Mononuclear cell (primary cell): ENCODE results near the gene CECR2. TPM values are rescaled to one million over a fixed set of nuclear protein-coding genes. Genes with fewer than 3 reads are reported as not detected.

Experiments used
- H3K27me3 ChIP-seq: 2 replicates; pipeline ENCODE4 v1.6.0; 2011; ENCODE audit warnings: low read length, control low read depth; ENCODE audit not compliant: insufficient read depth
- H3K4me1 ChIP-seq: 2 replicates; pipeline ENCODE4 v1.5.1; 2011; ENCODE audit warnings: mild to moderate bottlenecking, low read length, control low read depth; ENCODE audit not compliant: insufficient read depth
- H3K4me3 ChIP-seq: 2 replicates; pipeline ENCODE4 v1.5.1; 2011; ENCODE audit warnings: mild to moderate bottlenecking, low read length, moderate library complexity
- H3K9me3 ChIP-seq: 2 replicates; pipeline ENCODE4 v1.5.1; 2011; ENCODE audit warnings: low read depth, mild to moderate bottlenecking, control low read depth, low read length
- total RNA-seq: library from RNA; depleted of rRNA; stranded (reverse); fragments of >200 nt; gene quantifications from one replicate; pipeline ENCODE4 v1.2.3, GENCODE V29; 2012

The CECR2 gene
- total RNA-seq, 1 donor = 0.10 TPM

- H3K4me3 ChIP-seq = no peak overlapping the region
Measured at GRCh38 chr22:17588606-17589005, 219.3 kb downstream of the CECR2 start.

DNA sequence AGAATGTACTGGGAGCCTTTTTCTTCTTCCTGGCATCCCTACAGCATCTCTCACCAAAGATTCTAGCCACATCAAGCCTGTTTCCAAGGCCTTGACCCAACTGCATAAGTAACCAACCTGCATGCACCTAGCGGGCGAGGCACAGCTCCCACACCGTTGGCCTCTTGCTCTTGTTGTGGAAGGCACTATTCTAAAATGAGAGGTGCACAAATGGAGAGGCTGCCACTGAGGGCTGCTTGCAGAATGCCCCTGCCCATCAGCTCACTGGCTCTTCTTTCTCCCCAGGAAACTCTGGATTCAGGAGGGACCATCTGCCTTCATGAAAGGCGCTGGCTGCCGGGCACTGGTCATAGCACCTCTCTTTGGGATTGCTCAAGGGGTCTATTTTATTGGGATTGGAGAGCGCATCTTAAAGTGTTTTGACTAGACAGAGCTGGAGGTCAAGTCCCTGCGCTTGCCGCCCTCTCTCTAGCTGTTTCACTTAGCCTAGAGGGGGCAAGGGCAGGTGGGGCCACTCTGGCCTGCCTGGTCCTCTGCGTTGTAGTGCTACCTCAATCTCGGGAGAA, 220.6 kb downstream of the CECR2 start:
- Histone ChIP-seq H3K4me1 (no peaks in the 10 kb centered on the region), H3K4me3 (no peak overlapping the region), H3K27me3 (no peaks in the 10 kb centered on the region), H3K9me3 (no peaks in the 10 kb centered on the region)

More at GRCh38 chr22:17588606-17589005, 219.3 kb downstream of the CECR2 start:
- Histone ChIP-seq H3K27me3 (no peaks in the 10 kb centered on the region), H3K9me3 (no peaks in the 10 kb centered on the region), H3K4me1 (no peaks in the 10 kb centered on the region)

GRCh38 chr22:17590586-17590985, 221.3 kb downstream of the CECR2 start:
- Histone ChIP-seq H3K27me3 (no peaks in the 10 kb centered on the region), H3K4me1 (no peaks in the 10 kb centered on the region), H3K9me3 (no peaks in the 10 kb centered on the region), H3K4me3 (no peak overlapping the region)

DNA sequence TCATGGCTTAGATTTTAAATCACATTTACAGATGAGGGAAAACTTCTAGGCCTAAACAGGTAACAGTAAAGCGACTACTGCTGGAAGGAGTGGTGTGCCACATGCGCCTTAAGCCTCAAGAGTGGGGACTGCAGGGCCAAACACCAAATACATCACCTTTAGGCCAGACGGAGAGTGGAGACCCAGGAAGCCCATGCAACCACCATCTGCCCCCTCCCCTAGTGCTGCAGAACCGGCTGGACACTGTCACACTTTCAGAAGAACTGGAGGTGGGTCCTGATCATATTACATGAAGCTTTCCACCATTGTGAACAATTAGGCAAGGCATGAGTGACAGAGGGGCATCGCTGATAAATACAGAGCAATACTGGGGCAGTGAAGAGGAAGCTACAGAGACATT, 222.9 kb downstream of the CECR2 start:
- Histone ChIP-seq H3K4me1 (no peaks in the 10 kb centered on the region), H3K4me3 (no peak overlapping the region), H3K27me3 (no peaks in the 10 kb centered on the region), H3K9me3 (no peaks in the 10 kb centered on the region)

DNA sequence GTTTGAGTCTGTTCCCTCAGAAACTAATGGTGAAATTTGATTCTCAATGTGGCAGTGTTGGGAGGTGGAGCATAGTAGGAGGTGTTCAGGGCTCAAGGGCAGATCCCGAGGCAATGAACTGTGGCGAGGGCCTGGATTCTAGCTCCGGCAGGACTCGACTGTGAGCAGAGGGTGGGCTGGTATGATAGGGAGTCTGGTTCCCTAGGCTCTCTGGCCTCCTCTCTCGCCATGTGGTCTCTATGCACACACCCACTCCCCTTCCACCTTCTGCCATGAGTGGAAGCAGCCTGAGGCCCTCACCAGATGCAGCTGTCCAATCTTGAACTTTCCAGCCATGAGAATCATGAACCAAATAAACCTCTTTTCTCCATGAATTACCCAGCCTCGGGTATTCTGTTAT, 227.0 kb downstream of the CECR2 start:
- H3K27me3 ChIP-seq = no peaks in the 10 kb centered on the region
- H3K9me3 ChIP-seq = no peaks in the 10 kb centered on the region
- no peaks in the 10 kb centered on the region for H3K4me1 ChIP-seq
- no peak overlapping the region for H3K4me3 ChIP-seq

- Histone ChIP-seq H3K4me3 (no peak overlapping the region), H3K9me3 (no peaks in the 10 kb centered on the region), H3K4me1 (no peaks in the 10 kb centered on the region), H3K27me3 (no peaks in the 10 kb centered on the region)
Measured at GRCh38 chr22:17597217-17597616, 228.0 kb downstream of the CECR2 start.

- Histone ChIP-seq H3K4me3 (no peak overlapping the region), H3K9me3 (no peaks in the 10 kb centered on the region), H3K4me1 (no peaks in the 10 kb centered on the region), H3K27me3 (no peaks in the 10 kb centered on the region)
Measured at GRCh38 chr22:17598318-17598717, 229.1 kb downstream of the CECR2 start.

GRCh38 chr22:17601031-17601430, 231.8 kb downstream of the CECR2 start:
- Histone ChIP-seq H3K27me3 (no peaks in the 10 kb centered on the region), H3K4me1 (no peaks in the 10 kb centered on the region), H3K4me3 (no peak overlapping the region), H3K9me3 (no peaks in the 10 kb centered on the region)

DNA sequence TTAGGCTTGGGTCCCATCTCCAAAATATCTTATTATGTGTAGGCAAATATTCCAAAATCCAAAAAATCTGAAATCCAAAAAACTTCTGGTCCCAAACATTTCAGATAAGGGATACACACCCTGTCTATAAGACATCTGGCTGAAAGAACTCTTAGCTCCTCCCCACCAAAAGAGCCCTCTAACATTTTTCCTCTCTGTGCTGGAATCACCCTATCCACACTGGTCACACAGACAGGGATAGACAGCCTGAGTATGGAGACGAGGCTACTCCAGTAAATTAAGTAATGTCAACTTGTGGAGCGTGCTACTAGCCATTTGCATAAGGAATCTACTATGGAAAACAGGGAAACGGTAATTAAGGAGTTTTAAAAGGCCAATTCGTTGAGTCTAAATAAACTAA, 234.4 kb downstream of the CECR2 start:
- Histone ChIP-seq H3K9me3 (no peaks in the 10 kb centered on the region), H3K4me1 (no peaks in the 10 kb centered on the region), H3K4me3 (no peak overlapping the region), H3K27me3 (no peaks in the 10 kb centered on the region)

- H3K4me1 ChIP-seq = no peaks in the 10 kb centered on the region
- no peaks in the 10 kb centered on the region for H3K27me3 ChIP-seq
- H3K4me3 ChIP-seq = no peak overlapping the region
- no peaks in the 10 kb centered on the region for H3K9me3 ChIP-seq
Measured at GRCh38 chr22:17606496-17606895, 237.2 kb downstream of the CECR2 start.

Other genes with a start within 250 kb of the CECR2 start
- gene TMEM121B, start 248.1 kb upstream of the CECR2 start, total RNA-seq = 1.3 TPM
- gene HDHD5, start 210.2 kb upstream of the CECR2 start, total RNA-seq = 12.5 TPM
- gene ADA2, start 150.0 kb upstream of the CECR2 start, total RNA-seq = 74.0 TPM
- not detected for gene SLC25A18, start 194.0 kb downstream of the CECR2 start, total RNA-seq